MM.1S (cell line): ENCODE data around the gene ZNF132.
"Not testable (repeated sequence)": the region's sequence is repeated elsewhere in the genome, so short reads cannot be mapped to it uniquely, and the experiment has no call there.

Experiments
- DNase-seq: peaks from one replicate; pipeline ENCODE4 v3.0.0-alpha.2; 2015
- H2AFZ ChIP-seq: fragments of 300-600 bp; sonication (generic); 2 replicates; pipeline ENCODE4 v1.6.0; 2016; ENCODE audit warnings: antibody characterized with exemption, low read length
- H3F3A ChIP-seq: fragments of 300-600 bp; sonication (generic); 2 replicates; pipeline ENCODE4 v1.6.1; 2016; ENCODE audit warnings: mild to moderate bottlenecking, antibody characterized with exemption, low read length, moderate library complexity, mixed read lengths; ENCODE audit not compliant: insufficient read depth
- H3K27ac ChIP-seq: fragments of 300-600 bp; sonication (generic); 2 replicates; pipeline ENCODE4 v1.5.1; 2016; ENCODE audit warnings: mild to moderate bottlenecking, low read length
- H3K27me3 ChIP-seq: fragments of 300-600 bp; sonication (generic); replicated peaks from 2 replicates; pipeline ENCODE4 v1.6.0; 2016; ENCODE audit warnings: low read length; ENCODE audit not compliant: insufficient read depth
- H3K36me3 ChIP-seq: fragments of 300-600 bp; sonication (generic); replicated peaks from 2 replicates; pipeline ENCODE4 v1.6.1; 2016; ENCODE audit warnings: mild to moderate bottlenecking, low read length, mixed read lengths; ENCODE audit not compliant: insufficient read depth
- H3K4me1 ChIP-seq: fragments of 300-600 bp; sonication (generic); 2 replicates; pipeline ENCODE4 v1.6.1; 2016; ENCODE audit warnings: low read length, mixed read lengths
- H3K4me2 ChIP-seq: fragments of 300-600 bp; sonication (generic); 2 replicates; pipeline ENCODE4 v1.6.0; 2016; ENCODE audit warnings: low read depth, low read length
- H3K4me3 ChIP-seq: fragments of 300-600 bp; sonication (generic); 2 replicates; pipeline ENCODE4 v1.5.1; 2016; ENCODE audit warnings: low read length, mixed read lengths
- H3K79me2 ChIP-seq: fragments of 300-600 bp; sonication (generic); 2 replicates; pipeline ENCODE4 v1.6.1; 2016; ENCODE audit warnings: mixed run types, low read length, mixed read lengths
- H3K9ac ChIP-seq: fragments of 300-600 bp; sonication (generic); 2 replicates; pipeline ENCODE4 v1.6.1; 2016; ENCODE audit warnings: low read length, mixed read lengths
- H3K9me2 ChIP-seq: fragments of 300-600 bp; sonication (generic); replicated peaks from 2 replicates; pipeline ENCODE4 v1.6.1; 2016; ENCODE audit warnings: mild to moderate bottlenecking, low read length, mixed read lengths; ENCODE audit not compliant: insufficient read depth
- H3K9me3 ChIP-seq: fragments of 300-600 bp; sonication (generic); replicated peaks from 2 replicates; pipeline ENCODE4 v1.6.1; 2016; ENCODE audit warnings: mild to moderate bottlenecking, low read length, mixed read lengths; ENCODE audit not compliant: insufficient read depth
- H4K20me1 ChIP-seq: fragments of 300-600 bp; sonication (generic); 2 replicates; pipeline ENCODE4 v1.6.1; 2016; ENCODE audit warnings: mild to moderate bottlenecking, low read length, moderate library complexity, mixed read lengths; ENCODE audit not compliant: insufficient read depth
- EZH2 ChIP-seq: fragments of 300-600 bp; sonication (generic); optimal IDR thresholded peaks from 2 replicates; pipeline ENCODE3; 2017; ENCODE audit warnings: low read depth, mild to moderate bottlenecking, antibody characterized with exemption, low read length, mixed read lengths
- EZH2phosphoT487 ChIP-seq: fragments of 300-600 bp; sonication (generic); IDR thresholded peaks from 2 replicates; pipeline ENCODE4 v1.6.1; 2018; ENCODE audit warnings: antibody characterized with exemption, low read length
- TF ChIP-seq, protein P1 (sequence below): fragments of 300-600 bp; sonication (generic); IDR thresholded peaks from 2 replicates; pipeline ENCODE4 v1.5.1; 2016; ENCODE audit warnings: antibody characterized with exemption, low read length, mixed read lengths

The ZNF132 gene

DNA sequence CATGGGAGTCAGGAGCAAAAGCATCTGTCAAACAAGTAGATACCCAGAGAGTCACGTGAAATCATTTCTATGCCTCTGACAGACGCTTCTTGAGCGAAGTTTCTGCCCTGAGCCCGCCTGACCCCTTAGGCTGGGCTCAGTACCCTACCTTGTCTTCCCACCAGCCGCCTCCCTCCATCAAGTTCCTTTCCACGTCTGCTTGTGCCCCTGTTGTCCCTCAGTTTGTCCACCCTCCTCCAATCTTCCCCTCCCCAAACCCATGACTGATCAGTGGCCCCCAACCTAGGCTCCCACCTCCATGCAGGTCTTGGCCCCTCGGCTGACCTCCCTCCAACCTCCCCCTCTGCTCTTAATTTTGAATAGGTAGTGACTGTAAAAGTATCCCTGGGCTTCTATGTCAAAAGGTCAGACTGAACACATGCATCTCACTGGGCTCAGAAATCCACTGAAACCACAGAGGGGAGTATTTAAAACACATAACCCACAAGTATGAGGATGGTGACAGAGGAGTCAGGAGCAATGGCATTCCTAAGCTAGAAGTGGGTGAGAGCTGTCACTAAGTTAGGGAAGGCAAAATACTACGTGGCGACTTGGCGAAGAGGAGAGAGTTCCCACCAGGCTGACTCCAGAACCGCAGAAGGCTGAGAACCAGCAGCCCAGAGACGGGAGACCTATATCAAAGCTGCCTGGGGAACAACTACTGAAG, 34.5 kb upstream of the ZNF132 start:
- H3K27ac ChIP-seq = no peak overlapping the region; the same call in 1 of the 2 replicates

DNA sequence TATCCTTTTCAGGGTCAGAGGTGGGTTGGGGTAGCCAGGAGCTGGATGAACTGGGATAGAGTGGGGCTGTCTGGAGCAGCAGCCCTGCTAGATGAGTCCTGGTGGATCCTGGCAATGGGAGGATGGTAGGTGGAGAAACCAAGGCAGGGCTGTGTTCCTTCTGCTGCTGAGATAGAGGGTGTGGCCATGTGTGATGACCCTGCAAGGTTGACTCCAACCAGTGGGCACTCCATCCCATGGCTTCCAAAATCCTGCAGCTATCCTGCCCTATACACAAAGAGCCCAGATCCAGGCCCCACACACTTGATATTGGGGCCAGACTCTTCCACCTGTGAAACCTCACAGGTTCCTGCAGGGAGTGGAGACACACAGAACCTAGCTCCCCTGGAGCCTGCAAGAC, 33.8 kb upstream of the ZNF132 start:
- no peak overlapping the region for H3K4me3 ChIP-seq
- TF ChIP-seq EZH2phosphoT487 (no peak), EZH2 (no peak)
- TF ChIP-seq, protein P1, sequence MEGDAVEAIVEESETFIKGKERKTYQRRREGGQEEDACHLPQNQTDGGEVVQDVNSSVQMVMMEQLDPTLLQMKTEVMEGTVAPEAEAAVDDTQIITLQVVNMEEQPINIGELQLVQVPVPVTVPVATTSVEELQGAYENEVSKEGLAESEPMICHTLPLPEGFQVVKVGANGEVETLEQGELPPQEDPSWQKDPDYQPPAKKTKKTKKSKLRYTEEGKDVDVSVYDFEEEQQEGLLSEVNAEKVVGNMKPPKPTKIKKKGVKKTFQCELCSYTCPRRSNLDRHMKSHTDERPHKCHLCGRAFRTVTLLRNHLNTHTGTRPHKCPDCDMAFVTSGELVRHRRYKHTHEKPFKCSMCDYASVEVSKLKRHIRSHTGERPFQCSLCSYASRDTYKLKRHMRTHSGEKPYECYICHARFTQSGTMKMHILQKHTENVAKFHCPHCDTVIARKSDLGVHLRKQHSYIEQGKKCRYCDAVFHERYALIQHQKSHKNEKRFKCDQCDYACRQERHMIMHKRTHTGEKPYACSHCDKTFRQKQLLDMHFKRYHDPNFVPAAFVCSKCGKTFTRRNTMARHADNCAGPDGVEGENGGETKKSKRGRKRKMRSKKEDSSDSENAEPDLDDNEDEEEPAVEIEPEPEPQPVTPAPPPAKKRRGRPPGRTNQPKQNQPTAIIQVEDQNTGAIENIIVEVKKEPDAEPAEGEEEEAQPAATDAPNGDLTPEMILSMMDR = no peak
- H3K9me3 ChIP-seq = no peaks in the 10 kb centered on the region
- H3K27ac ChIP-seq = no peak overlapping the region
- no peaks in the 10 kb centered on the region for H3K27me3 ChIP-seq
- no peak overlapping the region for H2AFZ ChIP-seq
- DNase-seq = no peak
- H3K36me3 ChIP-seq = 0 out of 2 replicates have a peak, but pooled peaks cover 4% of the 10 kb centered on the region
- H3K4me2 ChIP-seq = no peak overlapping the region
- no peaks in the 10 kb centered on the region for H4K20me1 ChIP-seq
- H3K9me2 ChIP-seq = no peaks in the 10 kb centered on the region
- peaks cover 8% of the 10 kb centered on the region for H3F3A ChIP-seq
- H3K9ac ChIP-seq = no peak overlapping the region
- H3K79me2 ChIP-seq = peaks cover 8% of the 10 kb centered on the region; the same call in 1 of the 2 replicates
- no peaks in the 10 kb centered on the region for H3K4me1 ChIP-seq

More for the DNA sequence above, 34.5 kb upstream of the ZNF132 start:
- H3K79me2 ChIP-seq = 0 out of 2 replicates have a peak, but pooled peaks cover 1% of the 10 kb centered on the region
- H4K20me1 ChIP-seq = no peaks in the 10 kb centered on the region
- no peaks in the 10 kb centered on the region for H3K4me1 ChIP-seq
- peaks cover 8% of the 10 kb centered on the region for H3F3A ChIP-seq
- no peaks in the 10 kb centered on the region for H3K9me3 ChIP-seq
- H3K9me2 ChIP-seq = no peaks in the 10 kb centered on the region
- 0 out of 2 replicates have a peak, but pooled peaks cover 4% of the 10 kb centered on the region for H3K36me3 ChIP-seq
- H2AFZ ChIP-seq = no peak overlapping the region
- no peak for DNase-seq
- no peaks in the 10 kb centered on the region for H3K27me3 ChIP-seq
- no peak overlapping the region for H3K9ac ChIP-seq
- H3K4me3 ChIP-seq = no peak overlapping the region
- no peak overlapping the region for H3K4me2 ChIP-seq
- TF ChIP-seq, protein P1 = no peak
- no peak for TF ChIP-seq EZH2
- TF ChIP-seq EZH2phosphoT487 = no peak

DNA sequence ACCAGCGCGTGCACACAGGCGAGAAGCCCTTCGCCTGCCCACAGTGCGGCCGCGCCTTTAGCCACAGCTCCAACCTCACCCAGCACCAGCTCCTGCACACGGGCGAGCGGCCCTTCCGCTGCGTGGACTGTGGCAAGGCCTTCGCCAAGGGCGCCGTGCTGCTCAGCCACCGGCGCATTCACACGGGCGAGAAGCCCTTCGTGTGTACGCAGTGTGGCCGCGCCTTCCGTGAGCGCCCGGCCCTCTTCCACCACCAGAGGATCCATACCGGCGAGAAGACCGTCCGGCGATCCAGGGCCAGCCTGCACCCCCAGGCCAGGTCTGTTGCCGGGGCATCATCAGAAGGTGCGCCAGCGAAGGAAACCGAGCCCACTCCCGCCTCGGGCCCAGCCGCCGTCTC, 31.8 kb upstream of the ZNF132 start:
- no peaks in the 10 kb centered on the region for H4K20me1 ChIP-seq
- no peaks in the 10 kb centered on the region for H3K27me3 ChIP-seq
- TF ChIP-seq EZH2phosphoT487 = no peak
- TF ChIP-seq, protein P1 = no peak
- TF ChIP-seq EZH2 = no peak

DNA sequence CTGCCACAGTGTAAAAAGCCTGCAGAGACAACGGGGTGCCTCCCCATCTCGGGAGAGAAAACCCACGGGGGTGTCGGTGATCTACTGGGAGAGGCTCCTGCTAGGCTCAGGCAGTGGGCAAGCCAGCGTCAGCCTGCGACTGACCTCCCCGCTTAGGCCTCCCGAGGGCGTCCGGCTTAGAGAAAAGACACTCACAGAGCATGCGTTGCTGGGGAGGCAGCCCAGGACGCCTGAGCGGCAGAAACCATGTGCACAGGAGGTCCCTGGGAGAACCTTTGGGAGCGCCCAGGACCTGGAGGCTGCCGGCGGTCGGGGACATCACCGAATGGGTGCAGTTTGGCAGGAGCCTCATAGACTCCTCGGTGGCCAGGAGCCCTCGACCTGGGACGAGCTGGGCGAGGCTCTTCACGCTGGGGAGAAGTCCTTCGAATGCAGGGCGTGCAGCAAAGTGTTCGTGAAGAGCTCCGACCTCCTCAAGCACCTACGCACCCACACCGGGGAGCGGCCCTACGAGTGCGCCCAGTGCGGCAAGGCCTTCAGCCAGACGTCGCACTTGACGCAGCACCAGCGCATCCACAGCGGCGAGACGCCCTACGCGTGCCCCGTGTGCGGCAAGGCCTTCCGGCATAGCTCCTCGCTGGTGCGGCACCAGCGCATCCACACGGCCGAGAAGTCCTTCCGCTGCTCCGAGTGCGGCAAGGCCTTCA, 31.0 kb upstream of the ZNF132 start:
- not testable (repeated sequence) for H3K9me3 ChIP-seq, H2AFZ ChIP-seq, H3K36me3 ChIP-seq, H3K4me3 ChIP-seq, H3K4me1 ChIP-seq, H3K27me3 ChIP-seq, H3F3A ChIP-seq, H3K27ac ChIP-seq, H3K9ac ChIP-seq, H3K9me2 ChIP-seq, H4K20me1 ChIP-seq, H3K4me2 ChIP-seq, DNase-seq
- H3K79me2 ChIP-seq = peaks cover 26% of the 10 kb centered on the region

More for the DNA sequence above, 31.8 kb upstream of the ZNF132 start:
- peaks cover 26% of the 10 kb centered on the region for H3K79me2 ChIP-seq
- no peak overlapping the region for H3K4me3 ChIP-seq
- H3K27ac ChIP-seq = no peak overlapping the region
- H3K9me3 ChIP-seq = no peaks in the 10 kb centered on the region
- no peak overlapping the region for H3K9ac ChIP-seq
- DNase-seq = no peak
- 0 out of 2 replicates have a peak, but pooled peaks cover 4% of the 10 kb centered on the region for H3K36me3 ChIP-seq
- no peak overlapping the region for H3K4me2 ChIP-seq
- peaks cover 8% of the 10 kb centered on the region for H3F3A ChIP-seq
- H3K9me2 ChIP-seq = no peaks in the 10 kb centered on the region
- H3K4me1 ChIP-seq = no peaks in the 10 kb centered on the region
- no peak overlapping the region for H2AFZ ChIP-seq
